IMR-90 (cell line): Measurements from ENCODE around the gene TXNDC5. TPM values are rescaled to one million over a fixed set of nuclear protein-coding genes. Genes with fewer than 3 reads are reported as not detected.

ENCODE experiments used
- ATAC-seq: fragments of 200-7000 bp; cut with Tn5 transposase; 2 replicates; pipeline ENCODE4 v1.9.1; 2020; ENCODE audit warnings: low read depth, mild to moderate bottlenecking, moderate library complexity
- BruUV-seq: library from RNA; stranded (reverse); fragments of 400-500 nt; replicated peaks from 2 replicates; lab custom pipeline; 2021; lab: Mats Ljungman, UMichigan
- CTCF ChIA-PET: fragments of 300-600 bp; formaldehyde crosslinking; extraction: SDS; loops from one replicate; lab custom pipeline; 2021; ENCODE audit warnings: antibody characterized with exemption; lab: Yijun Ruan, JAX
- POLR2A ChIA-PET: fragments of 300-600 bp; sonication (Branson Sonifier 250); formaldehyde crosslinking; loops from one replicate; lab custom pipeline; 2022; ENCODE audit warnings: antibody characterized with exemption; ENCODE audit not compliant: unreplicated experiment; lab: Charles Lee
- DNase-seq: peaks from one replicate; pipeline ENCODE4 v3.0.0; 2013
- H2AFZ ChIP-seq: replicated peaks from 2 replicates; pipeline ENCODE3; 2013; ENCODE audit warnings: low read length, mild to moderate bottlenecking; ENCODE audit not compliant: poor library complexity
- H2AK5ac ChIP-seq: 2 replicates; pipeline ENCODE4 v1.6.1; 2013; ENCODE audit warnings: low read depth, low read length, inconsistent platforms
- H2AK9ac ChIP-seq: replicated peaks from 2 replicates; pipeline ENCODE3; 2013; ENCODE audit warnings: mild to moderate bottlenecking, low read depth, low read length, moderate library complexity; ENCODE audit not compliant: poor library complexity
- H2BK120ac ChIP-seq: 2 replicates; pipeline ENCODE4 v1.6.1; 2013; ENCODE audit warnings: low read depth, low read length, inconsistent platforms
- H2BK15ac ChIP-seq: 3 replicates; pipeline ENCODE4 v1.6.1; 2013; ENCODE audit warnings: low read depth, low read length, inconsistent platforms
- H2BK20ac ChIP-seq: 2 replicates; pipeline ENCODE4 v1.6.1; 2013; ENCODE audit warnings: low read depth, mild to moderate bottlenecking, inconsistent platforms, low read length, moderate library complexity
- H2BK5ac ChIP-seq: 2 replicates; pipeline ENCODE4 v1.6.1; 2013; ENCODE audit warnings: mild to moderate bottlenecking, low read depth, low read length, inconsistent platforms; ENCODE audit not compliant: poor library complexity, severe bottlenecking
- H3K14ac ChIP-seq: replicated peaks from 2 replicates; pipeline ENCODE4 v1.6.1; 2013; ENCODE audit warnings: low read depth, low read length, inconsistent platforms
- H3K18ac ChIP-seq: 2 replicates; pipeline ENCODE4 v1.6.1; 2013; ENCODE audit warnings: low read depth, low read length, control low read depth
- H3K23ac ChIP-seq: 2 replicates; pipeline ENCODE4 v1.6.1; 2013; ENCODE audit warnings: low read depth, low read length, inconsistent platforms
- H3K27ac ChIP-seq: 2 replicates; pipeline ENCODE4 v1.5.1; 2013; ENCODE audit warnings: mild to moderate bottlenecking, control low read depth, low read length; ENCODE audit not compliant: insufficient read depth
- H3K27me3 ChIP-seq: 2 replicates; pipeline ENCODE4 v1.6.1; 2013; ENCODE audit warnings: low read length; ENCODE audit not compliant: control insufficient read depth, insufficient read depth
- H3K36me3 ChIP-seq: 2 replicates; pipeline ENCODE4 v1.6.1; 2013; ENCODE audit warnings: low read length, mixed read lengths; ENCODE audit not compliant: control insufficient read depth, insufficient read depth
- H3K4ac ChIP-seq: 2 replicates; pipeline ENCODE4 v1.6.1; 2013; ENCODE audit warnings: low read depth, low read length, inconsistent platforms
- H3K4me1 ChIP-seq: 2 replicates; pipeline ENCODE4 v1.6.1; 2013; ENCODE audit warnings: low read length, mixed read lengths; ENCODE audit not compliant: control insufficient read depth, insufficient read depth
- H3K4me2 ChIP-seq: 2 replicates; pipeline ENCODE4 v1.6.1; 2013; ENCODE audit warnings: low read depth, mild to moderate bottlenecking, control low read depth, low read length, moderate library complexity
- H3K4me3 ChIP-seq: 2 replicates; pipeline ENCODE4 v1.5.1; 2013; ENCODE audit warnings: low read depth, mild to moderate bottlenecking, control low read depth, low read length, moderate library complexity; ENCODE audit not compliant: insufficient read depth
- H3K56ac ChIP-seq: 2 replicates; pipeline ENCODE4 v1.6.1; 2013; ENCODE audit warnings: low read length, inconsistent platforms; ENCODE audit not compliant: insufficient read depth; ENCODE audit errors: extremely low read depth
- H3K79me1 ChIP-seq, 2 experiments: 2 replicates each; pipeline ENCODE4 v1.6.1; 2013; ENCODE audit warnings: low read length in 2 of 2, inconsistent platforms in 1 of 2, low read depth in 1 of 2
- H3K9ac ChIP-seq: 2 replicates; pipeline ENCODE4 v1.6.1; 2013; ENCODE audit warnings: low read depth, low read length, control low read depth
- H3K9me1 ChIP-seq: 2 replicates; pipeline ENCODE4 v1.6.1; 2013; ENCODE audit warnings: low read length, inconsistent platforms; ENCODE audit not compliant: insufficient read depth
- H3K9me3 ChIP-seq: 2 replicates; pipeline ENCODE4 v1.6.1; 2013; ENCODE audit warnings: low read length; ENCODE audit not compliant: control insufficient read depth, insufficient read depth
- H4K20me1 ChIP-seq: 2 replicates; pipeline ENCODE4 v1.6.1; 2013; ENCODE audit warnings: low read length, inconsistent platforms; ENCODE audit not compliant: insufficient read depth
- H4K5ac ChIP-seq: 2 replicates; pipeline ENCODE4 v1.6.1; 2013; ENCODE audit warnings: mild to moderate bottlenecking, low read depth, low read length, control low read depth
- H4K8ac ChIP-seq, 2 experiments: 2 replicates each; pipeline ENCODE4 v1.6.1; 2013; ENCODE audit warnings: low read depth in 2 of 2, low read length in 2 of 2, control low read depth in 1 of 2, inconsistent platforms in 1 of 2
- H4K91ac ChIP-seq: 2 replicates; pipeline ENCODE4 v1.6.1; 2013; ENCODE audit warnings: low read depth, low read length, inconsistent platforms; ENCODE audit not compliant: insufficient read depth
- BHLHE40 ChIP-seq: fragments of 150-350 bp; IDR thresholded peaks from 2 replicates; pipeline ENCODE4 v1.6.1; 2016; ENCODE audit warnings: mild to moderate bottlenecking, low read depth, low read length
- CEBPB ChIP-seq: IDR thresholded peaks from 2 replicates; pipeline ENCODE4 v1.6.1; 2012; ENCODE audit warnings: low read depth, low read length, improper control_type of control experiment
- CHD1 ChIP-seq: IDR thresholded peaks from 2 replicates; pipeline ENCODE4 v1.6.1; 2012; ENCODE audit warnings: low read depth, low read length, improper control_type of control experiment
- ELK1 ChIP-seq: fragments of 150-350 bp; IDR thresholded peaks from 2 replicates; pipeline ENCODE4 v1.6.1; 2016; ENCODE audit warnings: low read depth, mild to moderate bottlenecking, low read length, moderate library complexity, borderline replicate concordance
- FOS ChIP-seq: fragments of 150-350 bp; IDR thresholded peaks from 2 replicates; pipeline ENCODE4 v1.6.1; 2016; ENCODE audit warnings: low read depth, low read length
- MAFK ChIP-seq: IDR thresholded peaks from 2 replicates; pipeline ENCODE4 v1.6.1; 2012; ENCODE audit warnings: low read depth, low read length, improper control_type of control experiment
- MAZ ChIP-seq: IDR thresholded peaks from 2 replicates; pipeline ENCODE4 v1.6.1; 2012; ENCODE audit warnings: low read depth, mild to moderate bottlenecking, low read length, improper control_type of control experiment, moderate library complexity, borderline replicate concordance
- MXI1 ChIP-seq: IDR thresholded peaks from 2 replicates; pipeline ENCODE4 v1.6.1; 2012; ENCODE audit warnings: low read depth, mild to moderate bottlenecking, low read length, moderate library complexity, borderline replicate concordance
- NFE2L2 ChIP-seq: fragments of 150-350 bp; IDR thresholded peaks from 2 replicates; pipeline ENCODE4 v1.6.1; 2016; ENCODE audit warnings: low read depth, mild to moderate bottlenecking, low read length
- POLR2A ChIP-seq: IDR thresholded peaks from 2 replicates; pipeline ENCODE4 v1.6.1; 2012; ENCODE audit warnings: mild to moderate bottlenecking, low read depth, low read length
- RCOR1 ChIP-seq: IDR thresholded peaks from 2 replicates; pipeline ENCODE4 v1.6.1; 2012; ENCODE audit warnings: mild to moderate bottlenecking, low read length, improper control_type of control experiment; ENCODE audit not compliant: insufficient replicate concordance
- RFX5 ChIP-seq: IDR thresholded peaks from 2 replicates; pipeline ENCODE4 v1.8.0; 2012; ENCODE audit warnings: low read depth, mild to moderate bottlenecking, low read length, moderate library complexity
- SMC3 ChIP-seq: fragments of 150-350 bp; IDR thresholded peaks from 2 replicates; pipeline ENCODE4 v1.6.1; 2016; ENCODE audit warnings: low read depth, mild to moderate bottlenecking, antibody characterized with exemption, low read length, moderate library complexity
- USF2 ChIP-seq: fragments of 150-350 bp; IDR thresholded peaks from 2 replicates; pipeline ENCODE4 v1.6.1; 2017; ENCODE audit warnings: mild to moderate bottlenecking, antibody characterized with exemption, low read length, low read depth
- WGBS, 2 experiments: methylation state at CpG; one replicate each; pipeline versions ENCODE4 v1.1.5 to v1.1.7; 2013; ENCODE audit warnings: missing lambda C conversion rate in 2 of 2; ENCODE audit not compliant: insufficient read length in 1 of 2; ENCODE audit errors: extremely low coverage in 2 of 2; 5-methylcytosine and 5-hydroxymethylcytosine counted together
- dilution Hi-C: fragments of 300-500 bp; cut with HindIII; formaldehyde crosslinking; loops from one replicate; pipeline ENCODE4 v1.14.3; 2018; ENCODE audit warnings: low sequenced_read_pairs; ENCODE audit not compliant: unreplicated experiment
- in situ Hi-C: fragments of 300-500 bp; cut with MboI; formaldehyde crosslinking; loops from 3 replicates; pipeline ENCODE4 v1.14.3; 2019; ENCODE audit warnings: low sequenced_read_pairs, inconsistent platforms, mixed read lengths
- intact Hi-C: fragments of 100-400 bp; cut with micrococcal nuclease; formaldehyde crosslinking; loops from 2 replicates; pipeline ENCODE4 v1.10.0; 2022
- polyA plus RNA-seq, 3 experiments: library from polyadenylated mRNA; depleted of rRNA; stranded (reverse); fragments of >200 nt; gene quantifications; 2 replicates each; pipeline ENCODE4 v1.2.3, GENCODE V29; 2012; ENCODE audit warnings: low replicate concordance in 1 of 3
- total RNA-seq: library from RNA; depleted of rRNA; stranded (reverse); fragments of >200 nt; gene quantifications from 2 replicates; pipeline ENCODE4 v1.2.3, GENCODE V29; 2012

TXNDC5 gene
- total and polyA plus RNA-seq, 2 of the 4 experiments (the other 2 are of a cell fraction): 274 to 439 TPM

- BruUV-seq: no TSS peak
- Histone ChIP-seq H4K20me1 (no peaks in the 10 kb centered on the region), H3K4me3 (no peak overlapping the region), H3K4me1 (no peaks in the 10 kb centered on the region), H3K14ac (no peak overlapping the region), H4K5ac (no peak overlapping the region), H3K27me3 (peaks cover 4% of the 10 kb centered on the region), H3K36me3 (no peaks in the 10 kb centered on the region), H3K9ac (no peak overlapping the region), H2BK20ac (no peak overlapping the region), H3K27ac (no peak overlapping the region), H2BK120ac (no peak overlapping the region), H3K9me3 (peaks cover 2% of the 10 kb centered on the region; the same call in 1 of the 2 replicates), H3K4ac (no peak overlapping the region), H4K8ac (no peak overlapping the region), H3K4me2 (no peak overlapping the region), H2AK9ac (no peak overlapping the region), H3K18ac (no peak overlapping the region), H2AFZ (no peak overlapping the region), H2BK15ac (no peak overlapping the region), H3K9me1 (no peaks in the 10 kb centered on the region), H3K79me1 (no peaks in the 10 kb centered on the region), H3K56ac (no peak overlapping the region), H3K23ac (no peak overlapping the region), H2BK5ac (no peak overlapping the region), H2AK5ac (no peak overlapping the region), H4K91ac (no peak overlapping the region)
- DNase-seq (no peak), ATAC-seq (no peak)
- dilution Hi-C loops (no loop called here), in situ Hi-C loops (no loop called here), intact Hi-C loops (no loop called here)
- ChIA-PET CTCF (no interaction called here), POLR2A (no interaction called here)
- TF ChIP-seq USF2 (no peak), FOS (no peak), NFE2L2 (no peak), MAFK (no peak), RFX5 (no peak), POLR2A (no peak), MXI1 (no peak), CEBPB (no peak), CHD1 (no peak), RCOR1 (no peak), BHLHE40 (no peak), MAZ (no peak), ELK1 (no peak), SMC3 (no peak)
- 72% methylated on average over 3 of the region's 4 CpGs; no CpG with 5 or more reads in 1 of the 2 experiments for whole genome bisulfite sequencing, 2 experiments
Observed at GRCh38 chr6:7921046-7921445, 10.5 kb upstream of the TXNDC5 start.
